HG02840 (cell line): ENCODE measurements around the gene CNPPD1.

Experiments
- ATAC-seq: cut with Tn5 transposase; IDR thresholded peaks from one replicate; pipeline ENCODE4 v1.9.1; 2021; ENCODE audit warnings: mild to moderate bottlenecking, moderate library complexity, moderate number of reproducible peaks; ENCODE audit not compliant: unreplicated experiment, low FRiP score

CNPPD1 gene

GRCh38 chr2:219163156-219163555 lies 13.6 kb downstream of the CNPPD1 start:
- no peak for ATAC-seq

- no peak for ATAC-seq
Measured at GRCh38 chr2:219161097-219161496, 15.6 kb downstream of the CNPPD1 start.

- ATAC-seq = peak; percentile 90
Measured at GRCh38 chr2:219160186-219161017, 16.3 kb downstream of the CNPPD1 start, which contains the start of gene NHEJ1. TSS of gene NHEJ1 (minus strand) at chr2:219160815. CDS start at chr2:219158362, 2,453 bp downstream.

- ATAC-seq = no peak
Measured at GRCh38 chr2:219159771-219160185, 16.9 kb downstream of the CNPPD1 start.

- no peak for ATAC-seq
Measured at GRCh38 chr2:219158586-219158985, 18.1 kb downstream of the CNPPD1 start.

GRCh38 chr2:219158025-219158424 lies 18.7 kb downstream of the CNPPD1 start:
- ATAC-seq = no peak

- ATAC-seq = no peak
Measured at GRCh38 chr2:219157396-219157795, 19.3 kb downstream of the CNPPD1 start.

- no peak for ATAC-seq
Measured at GRCh38 chr2:219155054-219155644, 21.6 kb downstream of the CNPPD1 start.

- ATAC-seq = no peak
Measured at GRCh38 chr2:219149667-219150066, 27.1 kb downstream of the CNPPD1 start.

GRCh38 chr2:219142329-219142728 lies 34.4 kb downstream of the CNPPD1 start:
- ATAC-seq = no peak

- no peak for ATAC-seq
Measured at GRCh38 chr2:219140722-219141121, 36.0 kb downstream of the CNPPD1 start.

- no peak for ATAC-seq
Measured at GRCh38 chr2:219133976-219134375, 42.7 kb downstream of the CNPPD1 start.

GRCh38 chr2:219131744-219132143 lies 45.0 kb downstream of the CNPPD1 start:
- ATAC-seq = no peak

- ATAC-seq = no peak
Measured at GRCh38 chr2:219131327-219131726, 45.4 kb downstream of the CNPPD1 start.

GRCh38 chr2:219129589-219129988 lies 47.1 kb downstream of the CNPPD1 start:
- no peak for ATAC-seq

GRCh38 chr2:219128396-219128795 lies 48.3 kb downstream of the CNPPD1 start:
- no peak for ATAC-seq

GRCh38 chr2:219127037-219127635 lies 49.6 kb downstream of the CNPPD1 start:
- no peak for ATAC-seq

- no peak for ATAC-seq
Measured at GRCh38 chr2:219126555-219126954, 50.2 kb downstream of the CNPPD1 start.

- ATAC-seq = no peak
Measured at GRCh38 chr2:219125886-219126270, 50.8 kb downstream of the CNPPD1 start.

GRCh38 chr2:219125225-219125885 lies 51.4 kb downstream of the CNPPD1 start:
- ATAC-seq = no peak
